GM23338 (cell line): ENCODE data around the gene UBE2V1.

Source experiments
- CREB1 ChIP-seq: fragments of 250-450 bp; sonication (Bioruptor Pico); IDR thresholded peaks from 2 replicates; pipeline ENCODE4 v1.5.0; 2020; ENCODE audit warnings: low read depth, mild to moderate bottlenecking, moderate library complexity
- CTCF ChIP-seq, 2 experiments: fragments of 200-600 bp in 1 of 2; sonication (generic) in 1 of 2; conservative IDR thresholded peaks; 2 replicates each; pipeline versions ENCODE4 v1.5.1 to v1.6.1; 2016 to 2017; ENCODE audit warnings: antibody characterized with exemption in 2 of 2, low read depth in 2 of 2, mild to moderate bottlenecking in 2 of 2, moderate library complexity in 1 of 2
- ETS1 ChIP-seq: IDR thresholded peaks from 2 replicates; pipeline ENCODE4 v1.6.1; 2016; ENCODE audit warnings: antibody characterized with exemption
- EZH2 ChIP-seq: fragments of 200-600 bp; sonication (generic); IDR thresholded peaks from one replicate; pipeline ENCODE4 v1.8.0; 2017; ENCODE audit warnings: antibody characterized with exemption, mild to moderate bottlenecking, low read depth; ENCODE audit not compliant: unreplicated experiment
- EZH2phosphoT487 ChIP-seq: fragments of 200-600 bp; sonication (generic); IDR thresholded peaks from one replicate; pipeline ENCODE4 v1.8.1; 2018; ENCODE audit warnings: antibody characterized with exemption; ENCODE audit not compliant: unreplicated experiment
- JUNB ChIP-seq: IDR thresholded peaks from one replicate; pipeline ENCODE4 v1.6.1; 2016; ENCODE audit warnings: antibody characterized with exemption; ENCODE audit not compliant: unreplicated experiment
- NANOG ChIP-seq: IDR thresholded peaks from 2 replicates; pipeline ENCODE4 v1.6.1; 2016; ENCODE audit warnings: antibody characterized with exemption, borderline replicate concordance
- POLR2AphosphoS5 ChIP-seq: IDR thresholded peaks from 2 replicates; pipeline ENCODE4 v1.6.1; 2016; ENCODE audit warnings: antibody characterized with exemption, low read depth
- REST ChIP-seq: IDR thresholded peaks from one replicate; pipeline ENCODE4 v1.6.1; 2018; ENCODE audit warnings: antibody characterized with exemption; ENCODE audit not compliant: unreplicated experiment
- STAT1 ChIP-seq: IDR thresholded peaks from one replicate; pipeline ENCODE4 v1.6.1; 2016; ENCODE audit warnings: antibody characterized with exemption; ENCODE audit not compliant: unreplicated experiment
- ZNF114 ChIP-seq: fragments of 250-450 bp; sonication (Bioruptor Pico); IDR thresholded peaks from 2 replicates; pipeline ENCODE4 v1.5.0; 2020; ENCODE audit warnings: mild to moderate bottlenecking, moderate library complexity
- ZNF462 ChIP-seq: fragments of 250-450 bp; sonication (Bioruptor Pico); IDR thresholded peaks from 2 replicates; pipeline ENCODE4 v1.5.0; 2020; ENCODE audit warnings: mild to moderate bottlenecking, moderate library complexity

GRCh38 chr20:50067461-50067860 is 45.5 kb downstream of the UBE2V1 start:
- TF ChIP-seq STAT1 (no peak), CTCF (conservative IDR thresholded peaks at IDR 0.05; ENCODE audit: low read depth in 2 of 2) (no peak), EZH2 (no peak), POLR2AphosphoS5 (no peak), ETS1 (no peak), JUNB (no peak), REST (no peak), ZNF114 (CRISPR knock-in tag) (no peak), ZNF462 (no peak), CREB1 (no peak), EZH2phosphoT487 (no peak), NANOG (no peak)
